Keratinocyte (primary cell): ENCODE data around the gene SS18L1.

Experiments used
- EZH2 ChIP-seq: IDR thresholded peaks from one replicate; pipeline ENCODE4 v1.6.1; 2012; ENCODE audit warnings: inconsistent platforms, mild to moderate bottlenecking, low read length, moderate library complexity
- TF ChIP-seq, protein P1 (sequence below), 3 experiments: IDR thresholded peaks in 1 of 3; conservative IDR thresholded peaks in 1 of 3; optimal IDR thresholded peaks in 1 of 3; 2 replicates in 2 of 3; 3 replicates in 1 of 3; pipeline versions ENCODE3 to v1.5.1; 2011; ENCODE audit warnings: low read length in 3 of 3, mild to moderate bottlenecking in 3 of 3, moderate library complexity in 2 of 3, control low read depth in 1 of 3, inconsistent platforms in 1 of 3; ENCODE audit not compliant: insufficient read depth in 2 of 3; ENCODE audit errors: extremely low read depth in 1 of 3

DNA sequence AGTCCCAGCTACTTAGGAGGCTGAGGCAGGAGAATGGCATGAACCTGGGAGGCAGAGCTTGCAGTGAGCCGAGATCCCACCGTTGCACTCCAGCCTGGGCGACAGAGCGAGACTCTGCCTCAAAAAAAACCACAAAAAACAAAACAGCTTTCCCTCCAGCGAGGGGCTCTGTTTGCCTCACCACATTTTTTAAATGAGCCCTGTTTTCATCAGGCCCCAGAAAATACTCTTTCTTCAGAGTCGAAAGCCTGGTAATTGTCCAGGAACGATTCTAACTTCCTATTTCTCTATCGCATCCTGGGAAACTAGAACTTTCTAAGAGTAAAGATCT lies 51.5 kb downstream of the SS18L1 start:
- no peak for TF ChIP-seq EZH2
- TF ChIP-seq, protein P1, sequence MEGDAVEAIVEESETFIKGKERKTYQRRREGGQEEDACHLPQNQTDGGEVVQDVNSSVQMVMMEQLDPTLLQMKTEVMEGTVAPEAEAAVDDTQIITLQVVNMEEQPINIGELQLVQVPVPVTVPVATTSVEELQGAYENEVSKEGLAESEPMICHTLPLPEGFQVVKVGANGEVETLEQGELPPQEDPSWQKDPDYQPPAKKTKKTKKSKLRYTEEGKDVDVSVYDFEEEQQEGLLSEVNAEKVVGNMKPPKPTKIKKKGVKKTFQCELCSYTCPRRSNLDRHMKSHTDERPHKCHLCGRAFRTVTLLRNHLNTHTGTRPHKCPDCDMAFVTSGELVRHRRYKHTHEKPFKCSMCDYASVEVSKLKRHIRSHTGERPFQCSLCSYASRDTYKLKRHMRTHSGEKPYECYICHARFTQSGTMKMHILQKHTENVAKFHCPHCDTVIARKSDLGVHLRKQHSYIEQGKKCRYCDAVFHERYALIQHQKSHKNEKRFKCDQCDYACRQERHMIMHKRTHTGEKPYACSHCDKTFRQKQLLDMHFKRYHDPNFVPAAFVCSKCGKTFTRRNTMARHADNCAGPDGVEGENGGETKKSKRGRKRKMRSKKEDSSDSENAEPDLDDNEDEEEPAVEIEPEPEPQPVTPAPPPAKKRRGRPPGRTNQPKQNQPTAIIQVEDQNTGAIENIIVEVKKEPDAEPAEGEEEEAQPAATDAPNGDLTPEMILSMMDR (optimal IDR thresholded peaks at IDR 0.05 in 1 of 3, IDR thresholded peaks at IDR 0.05 in 1 of 3, conservative IDR thresholded peaks at IDR 0.05 in 1 of 3; ENCODE audit: extremely low read depth in 1 of 3, insufficient read depth in 2 of 3, low read length in 3 of 3): no peak
